HCT116 (cell line): ENCODE data around the gene ACOT12.

Experiments used
- EGR1 ChIP-seq: IDR thresholded peaks from 2 replicates; pipeline ENCODE4 v1.6.1; 2012; ENCODE audit warnings: low read depth
- EZH2phosphoT487 ChIP-seq: fragments of 200-600 bp; IDR thresholded peaks from 2 replicates; pipeline ENCODE4 v1.6.1; 2018; ENCODE audit warnings: antibody characterized with exemption, borderline replicate concordance
- FOSL1 ChIP-seq: IDR thresholded peaks from 2 replicates; pipeline ENCODE4 v1.6.1; 2012; ENCODE audit warnings: low read depth
- POLR2A ChIP-seq: IDR thresholded peaks from 2 replicates; pipeline ENCODE4 v1.7.0; 2011; ENCODE audit warnings: borderline replicate concordance; ENCODE audit not compliant: insufficient read depth, insufficient read length; ENCODE audit errors: extremely low read depth
- POLR2AphosphoS5 ChIP-seq: IDR thresholded peaks from 2 replicates; pipeline ENCODE4 v1.6.1; 2011; ENCODE audit warnings: mild to moderate bottlenecking, low read depth, low read length, moderate library complexity
- RAD21 ChIP-seq: IDR thresholded peaks from 2 replicates; pipeline ENCODE4 v1.6.1; 2012; ENCODE audit warnings: low read depth, mild to moderate bottlenecking
- SIN3A ChIP-seq: IDR thresholded peaks from 2 replicates; pipeline ENCODE4 v1.6.1; 2012; ENCODE audit warnings: low read depth
- SP1 ChIP-seq: IDR thresholded peaks from 2 replicates; pipeline ENCODE4 v1.6.1; 2012; ENCODE audit warnings: low read depth
- ZFX ChIP-seq: fragments of 450-650 bp; IDR thresholded peaks from 2 replicates; pipeline ENCODE4 v1.6.1; 2017
- ZNF274 ChIP-seq: fragments of 200-500 bp; sonication (Bioruptor generic); IDR thresholded peaks from 2 replicates; pipeline ENCODE4 v1.6.1; 2014; ENCODE audit warnings: mild to moderate bottlenecking, low read depth, low read length, inconsistent platforms
- TF ChIP-seq, protein P1 (sequence below), 3 experiments: fragments of 200-600 bp in 1 of 3; sonication (generic) in 1 of 3; IDR thresholded peaks in 2 of 3; conservative IDR thresholded peaks in 1 of 3; 2 replicates each; pipeline ENCODE4 v1.5.1; 2012 to 2017; ENCODE audit warnings: low read depth in 2 of 3, low read length in 2 of 3, antibody characterized with exemption in 1 of 3, borderline replicate concordance in 1 of 3, control low read depth in 1 of 3, mild to moderate bottlenecking in 1 of 3, mixed read lengths in 1 of 3, mixed run types in 1 of 3, moderate library complexity in 1 of 3; ENCODE audit not compliant: insufficient read depth in 1 of 3
- TF ChIP-seq, protein P2 (sequence below): IDR thresholded peaks from 2 replicates; pipeline ENCODE4 v1.6.1; 2012; ENCODE audit warnings: low read depth
- TF ChIP-seq, protein P3 (sequence below): IDR thresholded peaks from 2 replicates; pipeline ENCODE4 v1.6.1; 2012
- TF ChIP-seq, protein P4 (sequence below): IDR thresholded peaks from 2 replicates; pipeline ENCODE4 v1.6.1; 2011; ENCODE audit warnings: mild to moderate bottlenecking, low read length, moderate library complexity; ENCODE audit not compliant: insufficient replicate concordance; ENCODE audit errors: extremely low read depth

DNA sequence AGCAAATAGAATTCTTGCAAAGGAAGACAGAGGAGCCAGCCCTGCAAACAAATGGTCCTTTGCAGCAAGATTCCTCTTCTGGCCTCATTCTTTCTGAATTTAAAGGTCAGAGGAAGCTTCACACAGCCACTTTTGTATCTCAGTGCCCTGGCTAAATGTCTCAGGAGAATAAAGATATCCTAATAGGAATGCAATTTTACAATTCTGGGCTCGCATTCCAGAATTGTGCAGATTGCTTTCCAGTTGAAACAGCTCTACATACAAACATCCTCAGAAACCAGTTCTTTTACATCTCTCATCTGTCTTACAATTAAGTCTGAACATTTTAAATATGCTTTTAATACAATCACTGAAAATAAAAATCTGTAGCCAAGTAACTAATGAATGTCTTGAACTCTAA, 14.6 kb upstream of the ACOT12 start:
- TF ChIP-seq, protein P1, sequence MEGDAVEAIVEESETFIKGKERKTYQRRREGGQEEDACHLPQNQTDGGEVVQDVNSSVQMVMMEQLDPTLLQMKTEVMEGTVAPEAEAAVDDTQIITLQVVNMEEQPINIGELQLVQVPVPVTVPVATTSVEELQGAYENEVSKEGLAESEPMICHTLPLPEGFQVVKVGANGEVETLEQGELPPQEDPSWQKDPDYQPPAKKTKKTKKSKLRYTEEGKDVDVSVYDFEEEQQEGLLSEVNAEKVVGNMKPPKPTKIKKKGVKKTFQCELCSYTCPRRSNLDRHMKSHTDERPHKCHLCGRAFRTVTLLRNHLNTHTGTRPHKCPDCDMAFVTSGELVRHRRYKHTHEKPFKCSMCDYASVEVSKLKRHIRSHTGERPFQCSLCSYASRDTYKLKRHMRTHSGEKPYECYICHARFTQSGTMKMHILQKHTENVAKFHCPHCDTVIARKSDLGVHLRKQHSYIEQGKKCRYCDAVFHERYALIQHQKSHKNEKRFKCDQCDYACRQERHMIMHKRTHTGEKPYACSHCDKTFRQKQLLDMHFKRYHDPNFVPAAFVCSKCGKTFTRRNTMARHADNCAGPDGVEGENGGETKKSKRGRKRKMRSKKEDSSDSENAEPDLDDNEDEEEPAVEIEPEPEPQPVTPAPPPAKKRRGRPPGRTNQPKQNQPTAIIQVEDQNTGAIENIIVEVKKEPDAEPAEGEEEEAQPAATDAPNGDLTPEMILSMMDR (IDR thresholded peaks at IDR 0.05 in 2 of 3, conservative IDR thresholded peaks at IDR 0.05 in 1 of 3; ENCODE audit: borderline replicate concordance in 1 of 3, insufficient read depth in 1 of 3, low read depth in 2 of 3, low read length in 2 of 3), result no peak
- TF ChIP-seq ZFX, result no peak
- TF ChIP-seq POLR2AphosphoS5, result no peak
- TF ChIP-seq, protein P2, sequence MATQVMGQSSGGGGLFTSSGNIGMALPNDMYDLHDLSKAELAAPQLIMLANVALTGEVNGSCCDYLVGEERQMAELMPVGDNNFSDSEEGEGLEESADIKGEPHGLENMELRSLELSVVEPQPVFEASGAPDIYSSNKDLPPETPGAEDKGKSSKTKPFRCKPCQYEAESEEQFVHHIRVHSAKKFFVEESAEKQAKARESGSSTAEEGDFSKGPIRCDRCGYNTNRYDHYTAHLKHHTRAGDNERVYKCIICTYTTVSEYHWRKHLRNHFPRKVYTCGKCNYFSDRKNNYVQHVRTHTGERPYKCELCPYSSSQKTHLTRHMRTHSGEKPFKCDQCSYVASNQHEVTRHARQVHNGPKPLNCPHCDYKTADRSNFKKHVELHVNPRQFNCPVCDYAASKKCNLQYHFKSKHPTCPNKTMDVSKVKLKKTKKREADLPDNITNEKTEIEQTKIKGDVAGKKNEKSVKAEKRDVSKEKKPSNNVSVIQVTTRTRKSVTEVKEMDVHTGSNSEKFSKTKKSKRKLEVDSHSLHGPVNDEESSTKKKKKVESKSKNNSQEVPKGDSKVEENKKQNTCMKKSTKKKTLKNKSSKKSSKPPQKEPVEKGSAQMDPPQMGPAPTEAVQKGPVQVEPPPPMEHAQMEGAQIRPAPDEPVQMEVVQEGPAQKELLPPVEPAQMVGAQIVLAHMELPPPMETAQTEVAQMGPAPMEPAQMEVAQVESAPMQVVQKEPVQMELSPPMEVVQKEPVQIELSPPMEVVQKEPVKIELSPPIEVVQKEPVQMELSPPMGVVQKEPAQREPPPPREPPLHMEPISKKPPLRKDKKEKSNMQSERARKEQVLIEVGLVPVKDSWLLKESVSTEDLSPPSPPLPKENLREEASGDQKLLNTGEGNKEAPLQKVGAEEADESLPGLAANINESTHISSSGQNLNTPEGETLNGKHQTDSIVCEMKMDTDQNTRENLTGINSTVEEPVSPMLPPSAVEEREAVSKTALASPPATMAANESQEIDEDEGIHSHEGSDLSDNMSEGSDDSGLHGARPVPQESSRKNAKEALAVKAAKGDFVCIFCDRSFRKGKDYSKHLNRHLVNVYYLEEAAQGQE, result no peak
- no peak for TF ChIP-seq EGR1
- TF ChIP-seq RAD21, result no peak
- no peak for TF ChIP-seq EZH2phosphoT487
- no peak for TF ChIP-seq SIN3A
- TF ChIP-seq POLR2A, result no peak
- TF ChIP-seq, protein P3, sequence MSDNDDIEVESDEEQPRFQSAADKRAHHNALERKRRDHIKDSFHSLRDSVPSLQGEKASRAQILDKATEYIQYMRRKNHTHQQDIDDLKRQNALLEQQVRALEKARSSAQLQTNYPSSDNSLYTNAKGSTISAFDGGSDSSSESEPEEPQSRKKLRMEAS, result no peak
- TF ChIP-seq ZNF274, result no peak
- TF ChIP-seq SP1, result no peak
- no peak for TF ChIP-seq FOSL1
- TF ChIP-seq, protein P4, sequence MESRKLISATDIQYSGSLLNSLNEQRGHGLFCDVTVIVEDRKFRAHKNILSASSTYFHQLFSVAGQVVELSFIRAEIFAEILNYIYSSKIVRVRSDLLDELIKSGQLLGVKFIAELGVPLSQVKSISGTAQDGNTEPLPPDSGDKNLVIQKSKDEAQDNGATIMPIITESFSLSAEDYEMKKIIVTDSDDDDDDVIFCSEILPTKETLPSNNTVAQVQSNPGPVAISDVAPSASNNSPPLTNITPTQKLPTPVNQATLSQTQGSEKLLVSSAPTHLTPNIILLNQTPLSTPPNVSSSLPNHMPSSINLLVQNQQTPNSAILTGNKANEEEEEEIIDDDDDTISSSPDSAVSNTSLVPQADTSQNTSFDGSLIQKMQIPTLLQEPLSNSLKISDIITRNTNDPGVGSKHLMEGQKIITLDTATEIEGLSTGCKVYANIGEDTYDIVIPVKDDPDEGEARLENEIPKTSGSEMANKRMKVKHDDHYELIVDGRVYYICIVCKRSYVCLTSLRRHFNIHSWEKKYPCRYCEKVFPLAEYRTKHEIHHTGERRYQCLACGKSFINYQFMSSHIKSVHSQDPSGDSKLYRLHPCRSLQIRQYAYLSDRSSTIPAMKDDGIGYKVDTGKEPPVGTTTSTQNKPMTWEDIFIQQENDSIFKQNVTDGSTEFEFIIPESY, result no peak
